ENCODE measurements around the gene ZNF548. TPM values are rescaled to one million over a fixed set of nuclear protein-coding genes. Genes with fewer than 3 reads are reported as not detected.

Gene ZNF548
- total RNA-seq (ENCODE audit: low replicate concordance), result 23.9 and 28.2 TPM in 2 replicates
- long read RNA-seq, transcript ZNF548-201 (4 exons, 2,115 nt), result major isoform, 15 of 16 reads
- long read RNA-seq, partial matches to known transcripts, result 0 of 16 reads
- long read RNA-seq, other reads (novel, unspliced or antisense), result 0 of 16 reads

- Mint-ChIP-seq H3K36me3 (peaks cover 31% of the 10 kb centered on the region), H3K27me3 (no peaks in the 10 kb centered on the region), H3K9me3 (no peaks in the 10 kb centered on the region), H3K4me3 (peak within 1 kb of the TSS; percentile 97), H3K27ac (peak within 1 kb of the TSS; percentile 98), H3K4me1 (ENCODE audit: unreplicated experiment) (peaks cover 12% of the 10 kb centered on the region)
- peak; percentile 96 for DNase-seq (ENCODE audit: extremely low spot score, unreplicated experiment)
- TF ChIP-seq CTCF (conservative IDR thresholded peaks at IDR 0.05), result peak; percentile 57
Measured at GRCh38 chr19:57389730-57390598, at the start of gene ZNF548. ZNF548 (plus strand) TSS chr19:57389854; CDS start chr19:57390100, 246 bp downstream.

GRCh38 chr19:57342582-57342981 is 47.1 kb upstream of the ZNF548 start:
- Mint-ChIP-seq H3K9me3 (no peaks in the 10 kb centered on the region), H3K4me3 (no peak overlapping the region), H3K27ac (no peak overlapping the region), H3K4me1 (ENCODE audit: unreplicated experiment) (no peaks in the 10 kb centered on the region), H3K36me3 (no peaks in the 10 kb centered on the region), H3K27me3 (peaks cover 24% of the 10 kb centered on the region)
- no peak for TF ChIP-seq CTCF (conservative IDR thresholded peaks at IDR 0.05)
- no peak for DNase-seq (ENCODE audit: extremely low spot score, unreplicated experiment)

- TF ChIP-seq CTCF (conservative IDR thresholded peaks at IDR 0.05), result no peak
- Mint-ChIP-seq H3K27me3 (peaks cover 24% of the 10 kb centered on the region), H3K4me3 (no peak overlapping the region), H3K27ac (no peak overlapping the region), H3K36me3 (peaks cover 19% of the 10 kb centered on the region), H3K9me3 (peaks cover 4% of the 10 kb centered on the region), H3K4me1 (ENCODE audit: unreplicated experiment) (peaks cover 22% of the 10 kb centered on the region)
- DNase-seq (ENCODE audit: extremely low spot score, unreplicated experiment), result no peak
Measured at GRCh38 chr19:57348136-57348535, 41.5 kb upstream of the ZNF548 start.

GRCh38 chr19:57350877-57351805 is 38.5 kb upstream of the ZNF548 start, which contains the start of gene ZNF304:
ZNF304 (plus strand) TSS chr19:57351271; CDS start chr19:57351665, 394 bp downstream.
- Mint-ChIP-seq H3K4me3 (peak within 1 kb of the TSS; percentile 96), H3K9me3 (peaks cover 4% of the 10 kb centered on the region), H3K27me3 (peaks cover 9% of the 10 kb centered on the region), H3K4me1 (ENCODE audit: unreplicated experiment) (peaks cover 27% of the 10 kb centered on the region), H3K27ac (peak within 1 kb of the TSS; percentile 98), H3K36me3 (peaks cover 43% of the 10 kb centered on the region)
- DNase-seq (ENCODE audit: extremely low spot score, unreplicated experiment), result peak; percentile 89
- no peak for TF ChIP-seq CTCF (conservative IDR thresholded peaks at IDR 0.05)

GRCh38 chr19:57351867-57352266 is 37.8 kb upstream of the ZNF548 start:
- Mint-ChIP-seq H3K27ac (peak overlapping the region; percentile 98), H3K4me3 (peak overlapping the region; percentile 96), H3K9me3 (peaks cover 4% of the 10 kb centered on the region), H3K27me3 (peaks cover 4% of the 10 kb centered on the region), H3K4me1 (ENCODE audit: unreplicated experiment) (peaks cover 27% of the 10 kb centered on the region), H3K36me3 (peaks cover 50% of the 10 kb centered on the region)
- TF ChIP-seq CTCF (conservative IDR thresholded peaks at IDR 0.05), result no peak
- DNase-seq (ENCODE audit: extremely low spot score, unreplicated experiment), result no peak

All from type B pancreatic cell (in vitro differentiated cells).